Measurements from ENCODE around the gene ADTRP.

ADTRP gene

GRCh38 chr6:11722805-11723631 is 55.6 kb downstream of the ADTRP start:
- DNase-seq (ENCODE audit: low read depth), result no peak

GRCh38 chr6:11722220-11722619 is 56.4 kb downstream of the ADTRP start:
- DNase-seq (ENCODE audit: low read depth), result no peak

- DNase-seq (ENCODE audit: low read depth), result no peak
These were observed 60.1 kb downstream of the ADTRP start for GRCh38 chr6:11718463-11718862.

GRCh38 chr6:11718031-11718430 is 60.6 kb downstream of the ADTRP start:
- no peak for DNase-seq (ENCODE audit: low read depth)

- DNase-seq (ENCODE audit: low read depth), result no peak
These were observed 63.8 kb downstream of the ADTRP start for GRCh38 chr6:11714798-11715285.

GRCh38 chr6:11714116-11714797 is 64.3 kb downstream of the ADTRP start:
- peak; percentile 41 for DNase-seq (ENCODE audit: low read depth)

- peak; percentile 54 for DNase-seq (ENCODE audit: low read depth)
These were observed 65.8 kb downstream of the ADTRP start for GRCh38 chr6:11712760-11713159.

GRCh38 chr6:11711984-11712711 is 66.5 kb downstream of the ADTRP start:
- DNase-seq (ENCODE audit: low read depth), result peak; percentile 42

- DNase-seq (ENCODE audit: low read depth), result peak; percentile 72
These were observed 67.3 kb downstream of the ADTRP start for GRCh38 chr6:11711003-11711983.

GRCh38 chr6:11710311-11710761 is 68.3 kb downstream of the ADTRP start:
- DNase-seq (ENCODE audit: low read depth), result peak; percentile 64

GRCh38 chr6:11706171-11706570 is 72.4 kb downstream of the ADTRP start:
- DNase-seq (ENCODE audit: low read depth), result no peak

- DNase-seq (ENCODE audit: low read depth), result no peak
These were observed 73.1 kb downstream of the ADTRP start for GRCh38 chr6:11705483-11705882.

GRCh38 chr6:11705069-11705468 is 73.5 kb downstream of the ADTRP start:
- no peak for DNase-seq (ENCODE audit: low read depth)

GRCh38 chr6:11703725-11704124 is 74.9 kb downstream of the ADTRP start:
- no peak for DNase-seq (ENCODE audit: low read depth)

- no peak for DNase-seq (ENCODE audit: low read depth)
These were observed 76.0 kb downstream of the ADTRP start for GRCh38 chr6:11702500-11703130.

GRCh38 chr6:11702089-11702488 is 76.5 kb downstream of the ADTRP start:
- DNase-seq (ENCODE audit: low read depth), result no peak

GRCh38 chr6:11701573-11701972 is 77.0 kb downstream of the ADTRP start:
- no peak for DNase-seq (ENCODE audit: low read depth)

GRCh38 chr6:11700118-11700718 is 78.4 kb downstream of the ADTRP start:
- DNase-seq (ENCODE audit: low read depth), result no peak

- DNase-seq (ENCODE audit: low read depth), result no peak
These were observed 79.0 kb downstream of the ADTRP start for GRCh38 chr6:11699576-11699975.

Measured in activated T-cell treated with anti-CD3 and anti-CD28 coated beads for 24 hours (primary cell).